Peyer's patch (tissue), 4 donors: ENCODE data around the gene MFSD8. TPM values are rescaled to one million over a fixed set of nuclear protein-coding genes. Genes with fewer than 3 reads are reported as not detected.

Experiments
- DNase-seq, 3 donors: peaks; one replicate each; pipeline ENCODE4 v3.0.0-alpha.2; 2017 to 2019
- H3K27ac ChIP-seq, 4 donors: fragments of 200-600 bp; sonication (generic); one replicate each; pipeline ENCODE4 v1.5.1; 2016 to 2019
- H3K27me3 ChIP-seq, 2 donors: fragments of 200-600 bp; sonication (generic); one replicate each; pipeline ENCODE4 v1.5.1; 2019
- H3K36me3 ChIP-seq, 3 donors: fragments of 200-600 bp; sonication (generic); one replicate each; pipeline ENCODE4 v1.5.1; 2016 to 2019
- H3K4me1 ChIP-seq, 4 donors: fragments of 200-600 bp; sonication (generic); one replicate each; pipeline ENCODE4 v1.5.1; 2016 to 2019
- H3K4me3 ChIP-seq, 4 donors: fragments of 200-600 bp; sonication (generic); 1 replicate in 3 of 4; 2 replicates in 1 of 4; pipeline ENCODE4 v1.5.1; 2016 to 2019; ENCODE audit warnings: mild to moderate bottlenecking in 1 of 4
- H3K9me3 ChIP-seq, 4 donors: fragments of 200-600 bp; sonication (generic); one replicate each; pipeline ENCODE4 v1.5.1; 2016 to 2019; ENCODE audit warnings: mild to moderate bottlenecking in 1 of 4
- POLR2A ChIP-seq, 2 donors: fragments of 450-650 bp; IDR thresholded peaks; one replicate each; pipeline ENCODE4 v1.5.1; 2017; ENCODE audit warnings: antibody characterized with exemption in 2 of 2, mild to moderate bottlenecking in 2 of 2, moderate library complexity in 2 of 2
- small RNA-seq, 2 donors: library from RNA; depleted of rRNA; stranded (forward); fragments of <200 nt; gene quantifications; one replicate each; pipeline ENCODE3, GENCODE V24; 2016
- total RNA-seq, 4 donors: library from RNA; depleted of rRNA; stranded (reverse); fragments of >200 nt; gene quantifications; one replicate each; pipeline ENCODE4 v1.1.0, GENCODE V29; 2016
- TF ChIP-seq, protein P1 (sequence below), 6 experiments: fragments of 450-650 bp in 4 of 6; fragments of 200-600 bp in 2 of 6; sonication (generic) in 1 of 6; IDR thresholded peaks; one replicate each; pipeline ENCODE4 v1.5.1; 2017 to 2019; ENCODE audit warnings: antibody characterized with exemption in 6 of 6, mild to moderate bottlenecking in 3 of 6, moderate library complexity in 1 of 6

MFSD8 gene
- total RNA-seq, 4 donors from 2014 or later: 29.9 to 40.8 (median 35.1) TPM

- no peak overlapping the region for H3K27ac ChIP-seq
- no peaks in the 10 kb centered on the region for H3K4me1 ChIP-seq
- H3K36me3 ChIP-seq: no peaks in the 10 kb centered on the region
- H3K9me3 ChIP-seq: no peaks in the 10 kb centered on the region
- no peak overlapping the region for H3K4me3 ChIP-seq
- TF ChIP-seq, protein P1, sequence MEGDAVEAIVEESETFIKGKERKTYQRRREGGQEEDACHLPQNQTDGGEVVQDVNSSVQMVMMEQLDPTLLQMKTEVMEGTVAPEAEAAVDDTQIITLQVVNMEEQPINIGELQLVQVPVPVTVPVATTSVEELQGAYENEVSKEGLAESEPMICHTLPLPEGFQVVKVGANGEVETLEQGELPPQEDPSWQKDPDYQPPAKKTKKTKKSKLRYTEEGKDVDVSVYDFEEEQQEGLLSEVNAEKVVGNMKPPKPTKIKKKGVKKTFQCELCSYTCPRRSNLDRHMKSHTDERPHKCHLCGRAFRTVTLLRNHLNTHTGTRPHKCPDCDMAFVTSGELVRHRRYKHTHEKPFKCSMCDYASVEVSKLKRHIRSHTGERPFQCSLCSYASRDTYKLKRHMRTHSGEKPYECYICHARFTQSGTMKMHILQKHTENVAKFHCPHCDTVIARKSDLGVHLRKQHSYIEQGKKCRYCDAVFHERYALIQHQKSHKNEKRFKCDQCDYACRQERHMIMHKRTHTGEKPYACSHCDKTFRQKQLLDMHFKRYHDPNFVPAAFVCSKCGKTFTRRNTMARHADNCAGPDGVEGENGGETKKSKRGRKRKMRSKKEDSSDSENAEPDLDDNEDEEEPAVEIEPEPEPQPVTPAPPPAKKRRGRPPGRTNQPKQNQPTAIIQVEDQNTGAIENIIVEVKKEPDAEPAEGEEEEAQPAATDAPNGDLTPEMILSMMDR (IDR thresholded peaks at IDR 0.05): no peak
- TF ChIP-seq POLR2A (IDR thresholded peaks at IDR 0.05): no peak
- no peak for DNase-seq
- H3K27me3 ChIP-seq: no peaks in the 10 kb centered on the region
These were observed 89.2 kb downstream of the MFSD8 start for GRCh38 chr4:127875791-127876190.

- Histone ChIP-seq H3K36me3 (no peaks in the 10 kb centered on the region), H3K27ac (no peak overlapping the region), H3K27me3 (no peaks in the 10 kb centered on the region), H3K9me3 (no peaks in the 10 kb centered on the region), H3K4me3 (no peak overlapping the region), H3K4me1 (no peaks in the 10 kb centered on the region)
- TF ChIP-seq, protein P1 (IDR thresholded peaks at IDR 0.05): no peak
- TF ChIP-seq POLR2A (IDR thresholded peaks at IDR 0.05): no peak
- no peak for DNase-seq
These were observed 94.3 kb downstream of the MFSD8 start for GRCh38 chr4:127870688-127871087.

GRCh38 chr4:127870281-127870680, 94.7 kb downstream of the MFSD8 start:
- Histone ChIP-seq H3K36me3 (no peaks in the 10 kb centered on the region), H3K4me3 (no peak overlapping the region), H3K27ac (no peak overlapping the region), H3K4me1 (no peaks in the 10 kb centered on the region), H3K9me3 (no peaks in the 10 kb centered on the region), H3K27me3 (no peaks in the 10 kb centered on the region)
- no peak for TF ChIP-seq POLR2A (IDR thresholded peaks at IDR 0.05)
- TF ChIP-seq, protein P1 (IDR thresholded peaks at IDR 0.05): no peak
- DNase-seq: no peak

GRCh38 chr4:127868196-127868595, 96.8 kb downstream of the MFSD8 start:
- Histone ChIP-seq H3K9me3 (no peaks in the 10 kb centered on the region), H3K36me3 (no peaks in the 10 kb centered on the region), H3K4me3 (no peak overlapping the region), H3K4me1 (no peaks in the 10 kb centered on the region), H3K27me3 (no peaks in the 10 kb centered on the region), H3K27ac (no peak overlapping the region)
- TF ChIP-seq, protein P1 (IDR thresholded peaks at IDR 0.05): no peak
- no peak for TF ChIP-seq POLR2A (IDR thresholded peaks at IDR 0.05)
- DNase-seq: no peak

Small RNA genes within 50 kb of the gene (small RNA-seq; reads per million reads assigned to genes)
- 0 reads per million in 2 donors for gene RNU6-583P

Other genes starting within 250 kb of the MFSD8 start
- gene SLC25A31, start 234.8 kb downstream of the MFSD8 start, total RNA-seq: not detected
- gene HSPA4L, start 182.9 kb downstream of the MFSD8 start, total RNA-seq: 1 to 10 TPM; 2.0 to 2.6 (median 2.4) TPM
- gene PLK4, start 84.3 kb downstream of the MFSD8 start, total RNA-seq: 1 to 10 TPM; 1.7 to 8.3 (median 3.7) TPM
- gene ABHD18, start 233 bp upstream of the MFSD8 start, total RNA-seq: 10 to 100 TPM; 20.5 to 25.6 (median 23.1) TPM
- gene LARP1B, start 96.1 kb upstream of the MFSD8 start, total RNA-seq: 10 to 100 TPM; 36.3 to 61.9 (median 49.2) TPM